GM12875 (cell line): ENCODE results near the gene MAPK8IP1.

Experiments used
- H3K4me3 ChIP-seq: one replicate; pipeline ENCODE4 v1.5.1; 2011; ENCODE audit warnings: low read depth, low read length, control low read depth
- TF ChIP-seq, protein P1 (sequence below): IDR thresholded peaks from 2 replicates; pipeline ENCODE4 v1.5.1; 2011; ENCODE audit warnings: low read depth, mild to moderate bottlenecking, control low read depth, inconsistent platforms, low read length, moderate library complexity, borderline replicate concordance; ENCODE audit not compliant: insufficient read depth

Gene MAPK8IP1

DNA sequence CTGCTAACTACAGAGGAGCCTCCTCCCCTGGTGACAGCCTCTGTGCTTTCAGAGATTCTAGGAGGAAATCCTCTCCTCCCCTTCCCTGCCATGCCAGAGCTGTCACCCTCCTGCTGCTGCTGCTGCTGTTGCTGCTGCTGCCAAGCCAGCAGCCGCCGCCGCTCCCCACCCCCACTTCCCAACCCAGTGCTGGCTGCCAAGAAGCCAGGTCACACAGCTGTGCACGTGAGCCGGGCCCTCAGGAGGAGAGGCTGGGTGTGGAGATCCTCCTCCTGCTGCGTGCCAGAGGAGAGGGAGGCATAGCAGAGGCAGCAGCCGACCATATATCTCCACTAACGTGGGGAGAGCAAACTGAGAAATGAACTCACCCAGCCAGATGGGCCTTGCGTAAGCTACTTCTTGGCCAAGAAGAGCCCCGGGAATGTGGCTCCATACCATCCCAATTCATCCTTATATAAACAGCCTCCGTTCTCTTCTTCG is 25.8 kb upstream of the MAPK8IP1 start:
- TF ChIP-seq, protein P1, sequence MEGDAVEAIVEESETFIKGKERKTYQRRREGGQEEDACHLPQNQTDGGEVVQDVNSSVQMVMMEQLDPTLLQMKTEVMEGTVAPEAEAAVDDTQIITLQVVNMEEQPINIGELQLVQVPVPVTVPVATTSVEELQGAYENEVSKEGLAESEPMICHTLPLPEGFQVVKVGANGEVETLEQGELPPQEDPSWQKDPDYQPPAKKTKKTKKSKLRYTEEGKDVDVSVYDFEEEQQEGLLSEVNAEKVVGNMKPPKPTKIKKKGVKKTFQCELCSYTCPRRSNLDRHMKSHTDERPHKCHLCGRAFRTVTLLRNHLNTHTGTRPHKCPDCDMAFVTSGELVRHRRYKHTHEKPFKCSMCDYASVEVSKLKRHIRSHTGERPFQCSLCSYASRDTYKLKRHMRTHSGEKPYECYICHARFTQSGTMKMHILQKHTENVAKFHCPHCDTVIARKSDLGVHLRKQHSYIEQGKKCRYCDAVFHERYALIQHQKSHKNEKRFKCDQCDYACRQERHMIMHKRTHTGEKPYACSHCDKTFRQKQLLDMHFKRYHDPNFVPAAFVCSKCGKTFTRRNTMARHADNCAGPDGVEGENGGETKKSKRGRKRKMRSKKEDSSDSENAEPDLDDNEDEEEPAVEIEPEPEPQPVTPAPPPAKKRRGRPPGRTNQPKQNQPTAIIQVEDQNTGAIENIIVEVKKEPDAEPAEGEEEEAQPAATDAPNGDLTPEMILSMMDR = no peak
- H3K4me3 ChIP-seq = no peak overlapping the region

DNA sequence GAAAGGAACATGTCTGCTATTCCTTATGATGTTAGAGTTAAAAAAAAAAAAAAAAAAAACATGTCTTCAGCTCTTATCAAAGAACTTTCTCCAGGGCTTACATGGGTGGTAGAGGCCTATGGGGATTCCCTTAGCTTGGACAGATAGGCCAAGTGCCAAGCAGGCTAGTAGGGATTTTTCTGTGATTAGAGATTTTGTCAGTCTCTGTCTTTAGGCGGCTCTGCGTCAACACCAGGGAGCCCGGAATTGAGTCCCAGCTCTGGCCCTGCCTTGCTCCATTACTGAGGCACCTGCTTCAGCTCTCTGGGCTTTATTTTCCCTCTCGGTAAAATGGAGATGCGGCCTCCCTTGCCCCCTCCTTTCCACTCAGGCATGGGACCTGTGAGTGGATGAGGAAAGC is 25.1 kb upstream of the MAPK8IP1 start:
- TF ChIP-seq, protein P1 = no peak
- no peak overlapping the region for H3K4me3 ChIP-seq

DNA sequence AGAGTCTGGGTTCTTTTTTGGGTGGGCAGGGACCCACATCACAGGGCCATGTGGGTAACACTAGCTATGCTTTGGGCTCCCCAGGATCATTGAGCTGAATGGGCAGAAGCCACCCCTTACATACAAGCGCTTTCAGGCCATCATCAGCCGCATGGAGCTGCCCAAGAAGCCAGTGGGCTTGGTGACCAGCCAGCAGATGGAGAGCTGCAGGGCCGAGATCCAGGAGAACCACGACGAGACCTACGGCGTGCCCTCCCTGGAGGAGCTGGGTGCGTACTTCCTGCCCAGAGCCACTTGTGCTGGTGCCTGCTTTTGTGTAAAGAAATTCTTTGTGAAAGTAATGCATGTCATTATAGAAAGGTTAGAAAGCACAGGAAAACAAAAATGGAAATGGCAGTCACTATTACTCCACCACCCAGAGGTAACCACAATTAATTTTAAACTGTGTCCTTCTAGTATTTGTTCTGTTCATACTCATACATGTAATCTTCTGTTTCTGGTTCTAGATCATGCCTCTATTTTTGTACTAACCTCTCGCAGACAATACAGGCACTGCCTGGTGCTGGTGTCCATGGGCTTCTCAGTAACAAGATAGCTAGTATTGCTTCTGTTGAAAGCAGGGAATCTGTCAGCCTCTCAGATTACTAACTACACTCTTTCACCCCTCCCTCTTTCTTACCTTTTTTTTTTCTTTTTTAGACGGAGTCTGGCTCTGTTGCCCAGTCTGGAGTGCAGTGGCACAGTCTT is 24.5 kb upstream of the MAPK8IP1 start:
- TF ChIP-seq, protein P1 = no peak
- H3K4me3 ChIP-seq = no peak overlapping the region

DNA sequence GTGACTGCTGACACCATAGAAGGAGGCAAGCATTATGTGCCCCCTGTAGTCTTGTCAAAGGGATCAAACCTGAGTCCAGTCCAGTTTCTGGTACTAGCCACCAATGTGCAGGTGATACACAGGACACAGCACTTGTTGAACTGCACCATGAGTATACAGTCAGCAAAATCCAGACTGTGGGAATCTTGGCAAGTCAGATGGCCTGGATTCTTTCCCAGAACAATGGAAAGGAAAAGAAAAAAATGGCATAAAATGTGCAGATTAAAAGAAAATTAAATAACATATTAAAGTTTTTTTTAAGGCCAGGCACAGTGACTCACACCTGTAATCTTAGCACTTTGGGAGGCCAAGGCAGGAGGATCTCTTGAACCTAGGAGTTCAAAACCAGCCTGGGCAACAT is 21.4 kb upstream of the MAPK8IP1 start:
- TF ChIP-seq, protein P1 = no peak
- no peak overlapping the region for H3K4me3 ChIP-seq

DNA sequence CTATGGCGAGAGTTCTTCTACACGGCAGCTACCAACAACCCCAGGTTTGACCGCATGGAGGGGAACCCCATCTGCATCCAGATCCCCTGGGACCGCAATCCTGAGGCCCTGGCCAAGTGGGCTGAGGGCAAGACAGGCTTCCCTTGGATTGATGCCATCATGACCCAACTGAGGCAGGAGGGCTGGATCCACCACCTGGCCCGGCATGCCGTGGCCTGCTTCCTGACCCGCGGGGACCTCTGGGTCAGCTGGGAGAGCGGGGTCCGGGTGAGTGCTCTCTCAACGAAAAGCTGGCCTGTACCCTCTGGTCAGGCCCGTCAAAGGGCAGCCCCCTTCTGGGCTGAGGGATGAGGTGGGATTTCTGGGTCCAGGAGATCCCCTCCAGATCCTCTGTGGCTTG is 15.9 kb upstream of the MAPK8IP1 start:
- H3K4me3 ChIP-seq = no peak overlapping the region
- TF ChIP-seq, protein P1 = no peak

DNA sequence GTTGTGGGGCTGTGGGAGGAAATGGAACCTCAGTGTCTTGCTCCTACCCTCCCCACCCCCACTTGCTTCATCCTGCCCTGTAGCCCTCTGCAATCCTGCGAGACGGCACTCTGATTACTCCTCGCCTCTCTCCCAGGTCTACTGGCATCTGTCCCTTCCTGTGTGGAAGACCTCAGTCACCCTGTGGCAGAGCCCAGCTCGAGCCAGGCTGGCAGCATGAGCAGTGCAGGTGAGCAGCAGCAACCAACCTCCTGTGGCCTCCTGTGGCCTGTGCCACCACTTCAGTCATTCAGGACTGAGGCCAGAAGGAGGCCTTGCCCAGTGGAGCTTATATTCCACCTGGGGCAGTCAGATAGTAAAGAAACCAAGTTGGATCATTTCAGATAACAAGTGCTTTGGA is 14.7 kb upstream of the MAPK8IP1 start:
- TF ChIP-seq, protein P1 = no peak
- no peak overlapping the region for H3K4me3 ChIP-seq

DNA sequence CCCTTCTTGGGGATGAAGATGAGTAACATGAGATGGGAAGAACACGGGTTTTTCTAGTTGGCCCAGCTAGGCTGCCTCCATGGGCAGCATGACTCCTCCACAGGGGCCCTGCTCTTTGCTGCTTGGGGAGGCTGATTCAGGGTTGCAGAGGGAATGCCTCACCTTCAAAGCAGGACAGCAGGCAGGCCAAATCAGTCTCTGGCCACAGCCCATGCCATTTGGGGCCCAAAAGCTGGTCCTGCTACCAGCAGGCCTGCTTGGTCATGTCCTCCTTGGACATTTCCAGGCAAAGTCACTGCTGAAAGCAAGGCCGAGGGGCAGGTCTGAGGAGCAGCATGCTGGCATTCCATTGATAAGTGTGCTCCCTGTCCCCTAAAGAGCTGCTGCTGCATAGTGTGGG is 13.8 kb upstream of the MAPK8IP1 start:
- H3K4me3 ChIP-seq = no peak overlapping the region
- TF ChIP-seq, protein P1 = no peak
